IPS DF 4.7 (cell line): ENCODE measurements around the gene PCTP.

Experiments
- DNase-seq: peaks from one replicate; pipeline ENCODE4 v3.0.0-alpha.2; 2013; ENCODE audit warnings: low spot score; ENCODE audit errors: extremely low read depth

The PCTP gene

GRCh38 chr17:55751720-55752250 lies 934 bp downstream of the PCTP start:
- DNase-seq = no peak

- DNase-seq = no peak
Observed at GRCh38 chr17:55756689-55757088, 5.8 kb downstream of the PCTP start.

- DNase-seq = no peak
Observed at GRCh38 chr17:55757659-55758058, 6.8 kb downstream of the PCTP start.

GRCh38 chr17:55758171-55758570 lies 7.3 kb downstream of the PCTP start:
- DNase-seq = no peak

- no peak for DNase-seq
Observed at GRCh38 chr17:55760643-55761355, 9.9 kb downstream of the PCTP start.

- no peak for DNase-seq
Observed at GRCh38 chr17:55762086-55762858, 11.4 kb downstream of the PCTP start.

- no peak for DNase-seq
Observed at GRCh38 chr17:55763856-55764255, 13.0 kb downstream of the PCTP start.

- DNase-seq = no peak
Observed at GRCh38 chr17:55764610-55765009, 13.8 kb downstream of the PCTP start.

- DNase-seq = no peak
Observed at GRCh38 chr17:55765472-55765871, 14.6 kb downstream of the PCTP start.

GRCh38 chr17:55768936-55769624 lies 18.2 kb downstream of the PCTP start:
- no peak for DNase-seq

- no peak for DNase-seq
Observed at GRCh38 chr17:55769625-55770000, 18.8 kb downstream of the PCTP start.

- DNase-seq = no peak
Observed at GRCh38 chr17:55770196-55770870, 19.5 kb downstream of the PCTP start.

- no peak for DNase-seq
Observed at GRCh38 chr17:55772086-55772485, 21.2 kb downstream of the PCTP start.

GRCh38 chr17:55773671-55774070 lies 22.8 kb downstream of the PCTP start:
- DNase-seq = no peak

GRCh38 chr17:55774846-55775271 lies 24.0 kb downstream of the PCTP start:
- no peak for DNase-seq

- no peak for DNase-seq
Observed at GRCh38 chr17:55776271-55776670, 25.4 kb downstream of the PCTP start.

GRCh38 chr17:55777471-55777971 lies 26.7 kb downstream of the PCTP start:
- no peak for DNase-seq

GRCh38 chr17:55778389-55779118 lies 27.7 kb downstream of the PCTP start:
- no peak for DNase-seq

GRCh38 chr17:55783684-55784245 lies 32.9 kb downstream of the PCTP start:
- DNase-seq = no peak

GRCh38 chr17:55784666-55785065 lies 33.8 kb downstream of the PCTP start:
- no peak for DNase-seq
